ENCODE data around the gene TMEM74B. TPM values are rescaled to one million over a fixed set of nuclear protein-coding genes. Genes with fewer than 3 reads are reported as not detected.

The TMEM74B gene
- total RNA-seq, 1 donor from 2014 or later: 0.09 TPM

GRCh38 chr20:1206366-1207148, 21.8 kb upstream of the TMEM74B start:
- intact Hi-C loops (cut with micrococcal nuclease): no loop called here

DNA sequence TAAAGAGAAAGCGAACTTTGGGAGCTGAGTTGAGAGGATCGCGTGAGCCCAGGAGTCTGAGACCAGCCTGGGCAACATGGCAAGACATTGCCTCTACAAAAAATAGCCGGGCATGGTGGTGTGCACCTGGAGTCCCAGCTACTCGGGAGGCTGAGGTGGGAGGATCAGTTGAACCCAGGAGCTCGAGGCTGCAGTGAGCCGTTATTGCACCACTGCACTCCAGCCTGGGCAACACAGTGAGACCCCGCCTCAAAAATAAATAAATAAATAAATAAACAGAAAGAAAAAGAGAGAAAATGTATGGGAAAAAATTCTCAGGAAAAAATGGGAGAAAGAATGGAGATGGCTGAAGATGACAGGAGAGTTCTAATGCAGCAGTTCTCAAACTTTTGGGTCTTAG, 21.0 kb upstream of the TMEM74B start:
- intact Hi-C loops (cut with micrococcal nuclease): no loop called here

DNA sequence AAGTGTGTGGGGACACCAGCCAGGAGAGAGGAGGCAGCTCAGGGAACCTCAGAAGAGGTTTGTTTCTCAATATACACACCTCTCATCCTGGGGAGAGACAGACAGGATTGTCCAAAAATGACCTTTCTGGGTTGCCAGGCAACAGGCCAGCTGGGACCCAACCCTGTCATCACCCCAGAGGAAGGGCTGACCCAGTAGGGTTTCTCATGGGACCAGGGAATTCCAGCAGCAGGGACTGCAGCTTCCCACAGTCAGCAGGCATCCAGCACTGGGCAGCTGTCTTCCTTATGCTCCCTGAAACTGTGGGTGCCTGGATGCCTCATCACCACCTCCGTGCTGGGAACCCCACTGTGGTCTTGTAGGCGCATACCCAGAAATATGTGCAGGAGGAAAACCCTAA, 19.8 kb upstream of the TMEM74B start:
- intact Hi-C loops (cut with micrococcal nuclease): no loop called here

DNA sequence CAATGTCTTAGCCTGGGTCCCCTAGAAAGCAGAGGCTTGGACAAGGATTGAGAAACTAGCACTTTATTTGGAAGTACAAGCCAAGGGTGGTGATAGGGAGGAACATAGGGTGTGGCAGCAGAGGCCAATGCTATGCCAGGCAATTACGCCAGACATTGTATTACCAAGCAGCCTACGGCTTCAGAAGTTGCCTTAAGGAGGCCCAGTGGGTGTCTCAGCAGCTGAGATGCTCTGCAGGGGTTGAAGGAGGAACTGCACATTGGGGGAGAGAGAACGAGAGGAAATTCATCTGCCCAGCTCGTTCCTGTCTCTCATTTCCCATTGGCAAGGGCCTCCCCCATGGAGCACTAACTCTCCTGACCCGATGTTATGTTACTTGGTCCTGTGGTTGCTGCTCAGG, 19.3 kb upstream of the TMEM74B start:
- intact Hi-C loops (cut with micrococcal nuclease): no loop called here

- intact Hi-C loops (cut with micrococcal nuclease): no loop called here
Observed at GRCh38 chr20:1203630-1204029, 18.8 kb upstream of the TMEM74B start.

GRCh38 chr20:1202762-1203504, 18.2 kb upstream of the TMEM74B start, which contains the start of gene C20orf202:
Gene C20orf202, plus strand, starts transcription at chr20:1203454. Its CDS starts 132 bp downstream, at chr20:1203586.
- intact Hi-C loops (cut with micrococcal nuclease): no loop called here

DNA sequence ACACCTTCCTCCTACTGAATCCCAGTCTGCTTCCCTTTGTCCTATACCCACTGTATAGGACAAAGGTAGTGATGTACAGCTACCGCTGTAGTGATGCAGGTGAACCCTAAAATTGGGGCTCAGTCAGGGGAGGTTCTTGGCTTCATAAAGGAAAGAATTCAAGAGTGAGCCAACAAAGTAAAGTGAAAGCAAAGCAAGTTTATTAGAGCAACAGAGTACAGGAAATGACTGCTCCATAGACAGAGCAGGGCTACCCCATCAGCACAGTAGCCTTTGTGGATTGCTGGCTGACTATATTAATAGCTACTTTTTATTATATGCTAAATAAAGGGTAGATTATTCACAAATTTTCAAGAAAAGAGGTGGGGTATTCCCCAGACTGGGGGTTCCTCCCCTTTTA, 15.2 kb upstream of the TMEM74B start:
- intact Hi-C loops (cut with micrococcal nuclease): no loop called here

GRCh38 chr20:1199212-1199873, 14.6 kb upstream of the TMEM74B start:
- intact Hi-C loops (cut with micrococcal nuclease): no loop called here

GRCh38 chr20:1198751-1199150, 14.0 kb upstream of the TMEM74B start:
- intact Hi-C loops (cut with micrococcal nuclease): no loop called here

DNA sequence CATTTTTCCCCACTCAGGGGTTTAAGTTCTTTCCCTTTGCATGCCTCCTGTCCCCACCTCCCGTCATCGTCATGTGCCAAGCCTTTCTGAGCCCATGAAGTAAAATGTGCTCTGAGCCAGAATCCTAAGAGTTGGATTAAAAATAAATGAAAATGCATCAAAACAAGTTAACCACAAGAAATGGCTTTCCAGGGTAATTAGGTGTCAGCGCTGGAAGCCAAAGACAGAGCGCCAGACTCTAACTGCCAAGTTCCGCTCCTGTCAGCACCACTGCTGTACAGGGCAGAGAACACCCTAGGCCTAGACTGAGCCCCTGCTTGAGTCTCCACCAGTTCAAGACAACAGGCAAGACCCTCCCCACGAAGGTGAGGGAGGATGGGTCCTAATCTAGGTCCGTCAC, 13.0 kb upstream of the TMEM74B start:
- intact Hi-C loops (cut with micrococcal nuclease): no loop called here

DNA sequence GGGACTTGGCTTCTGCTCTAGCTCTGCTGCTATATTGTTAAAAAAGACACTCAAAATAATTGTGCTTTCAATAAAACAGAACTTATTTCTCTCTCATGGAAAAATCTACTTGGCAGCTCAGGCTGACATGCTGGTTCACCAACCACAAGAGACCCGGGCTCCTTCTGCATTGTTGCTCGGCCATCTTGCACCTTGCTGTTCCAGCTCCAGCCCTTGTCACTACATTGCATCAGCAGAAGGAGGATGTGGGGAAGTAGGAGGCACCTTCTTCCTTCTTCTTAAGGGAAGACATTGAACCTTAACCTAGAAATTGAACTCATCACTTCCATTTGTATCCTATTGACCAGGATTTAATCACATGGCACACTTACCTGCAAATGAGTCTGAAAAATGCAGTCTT, 11.9 kb upstream of the TMEM74B start:
- intact Hi-C loops (cut with micrococcal nuclease): no loop called here

- intact Hi-C loops (cut with micrococcal nuclease): no loop called here
Observed at GRCh38 chr20:1195226-1195625, 10.4 kb upstream of the TMEM74B start.

- intact Hi-C loops (cut with micrococcal nuclease): no loop called here
Observed at GRCh38 chr20:1191299-1191698, 6.5 kb upstream of the TMEM74B start.

DNA sequence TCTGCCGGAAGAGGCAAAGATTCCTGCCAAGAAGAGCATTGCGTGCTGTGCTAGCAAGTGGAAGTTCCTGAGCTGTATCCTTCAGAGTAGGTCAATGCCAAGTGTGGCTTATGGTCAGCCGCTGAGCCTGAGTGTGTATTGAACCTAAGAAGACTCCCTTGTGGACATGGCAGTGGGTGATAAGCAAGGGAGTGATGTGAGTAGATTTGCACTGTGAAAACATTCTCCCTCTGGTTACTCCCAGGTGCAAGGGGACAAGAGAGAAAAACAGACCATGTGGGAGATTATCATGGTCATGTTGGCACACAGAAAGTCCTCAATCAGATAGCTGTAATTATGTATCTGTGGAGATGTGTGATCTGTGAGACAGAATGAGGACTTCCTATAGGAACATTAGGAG, 6.1 kb upstream of the TMEM74B start:
- intact Hi-C loops (cut with micrococcal nuclease): no loop called here

- intact Hi-C loops (cut with micrococcal nuclease): no loop called here
Observed at GRCh38 chr20:1189827-1190226, 5.0 kb upstream of the TMEM74B start.

GRCh38 chr20:1188347-1188746, 3.6 kb upstream of the TMEM74B start:
- intact Hi-C loops (cut with micrococcal nuclease): no loop called here

DNA sequence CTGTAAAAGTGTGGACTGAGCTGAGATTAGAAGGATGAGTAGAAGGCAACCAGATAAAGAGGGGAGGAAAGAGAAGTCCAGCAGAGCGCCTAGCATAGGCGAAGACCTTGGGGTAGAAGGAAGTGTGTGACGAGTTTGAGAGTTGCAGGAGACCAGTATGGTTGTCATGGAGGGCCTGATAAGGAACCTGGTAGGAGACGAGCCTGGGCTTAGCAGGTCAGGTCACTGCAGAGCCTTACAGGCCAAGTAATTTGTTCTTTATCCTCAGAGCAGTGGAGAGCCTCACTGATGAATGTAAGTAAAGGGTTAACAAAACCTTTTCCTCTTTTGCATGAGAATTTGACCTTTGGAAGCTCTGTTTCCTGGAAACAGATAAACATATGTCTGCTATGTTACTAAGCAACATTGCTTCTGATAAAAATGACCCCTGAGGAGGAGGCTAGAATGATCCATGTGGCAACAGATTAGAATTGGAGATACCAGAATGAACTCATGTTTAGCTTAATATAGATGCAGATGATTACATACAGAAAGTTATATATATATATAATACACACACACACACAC, 2.9 kb upstream of the TMEM74B start:
- intact Hi-C loops (cut with micrococcal nuclease): no loop called here

DNA sequence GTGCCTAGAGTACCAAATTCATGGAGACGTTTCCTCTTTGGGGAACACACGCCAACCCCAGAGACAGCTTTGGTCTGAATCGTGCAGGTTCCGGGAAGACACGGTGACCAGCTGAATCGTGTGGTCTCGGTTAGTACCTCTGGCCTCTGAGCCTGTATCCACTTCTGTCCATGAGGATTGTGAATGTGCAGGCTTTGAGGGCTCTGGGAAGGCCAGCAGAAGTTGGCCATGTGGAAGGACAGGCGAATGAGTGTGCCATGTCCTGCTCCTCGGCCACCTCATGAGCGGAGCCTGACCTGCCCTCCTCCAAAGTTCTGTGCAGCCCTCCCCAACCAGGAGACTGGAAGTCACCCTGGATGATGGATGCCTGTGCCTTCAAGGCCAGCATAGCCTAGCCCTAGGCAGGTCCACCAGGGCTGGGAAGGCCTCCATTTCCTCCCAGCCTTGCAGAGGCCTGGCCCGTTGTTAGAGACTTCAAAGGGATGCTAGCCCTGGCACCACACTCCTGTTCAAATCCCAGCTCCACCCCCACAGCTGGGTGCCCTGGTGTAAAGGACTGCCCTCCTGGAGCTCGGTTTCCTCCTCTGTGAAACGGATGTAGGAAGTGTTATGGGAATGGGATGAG, 1.7 kb upstream of the TMEM74B start:
- intact Hi-C loops (cut with micrococcal nuclease): no loop called here

DNA sequence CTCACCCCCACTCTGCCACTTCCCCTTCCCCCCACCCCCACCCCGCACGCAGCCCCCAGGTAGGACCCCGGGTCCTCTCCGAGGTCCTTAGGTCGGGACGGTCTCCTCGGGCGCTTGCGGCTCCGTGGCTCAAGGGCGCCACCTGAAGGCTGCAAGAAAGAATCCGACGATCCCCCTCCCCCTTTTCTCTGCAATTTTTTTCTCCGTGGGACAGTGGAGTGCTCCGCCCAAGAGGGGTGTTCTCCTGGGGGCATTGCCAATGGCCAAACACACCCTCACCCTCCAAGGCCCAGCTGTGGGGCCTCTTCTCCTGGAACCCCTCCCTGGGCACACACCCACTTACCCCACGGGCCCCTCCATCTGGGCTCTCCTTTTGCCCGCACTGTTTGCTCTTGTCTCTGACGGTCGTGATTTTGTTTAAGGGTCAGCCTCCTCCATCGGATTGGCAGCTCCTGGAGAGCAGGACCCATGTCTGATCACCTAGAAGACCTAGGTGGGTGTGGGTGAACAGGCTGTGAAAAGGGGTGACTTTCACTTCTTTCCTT, 1.1 kb upstream of the TMEM74B start:
- intact Hi-C loops (cut with micrococcal nuclease): no loop called here

- intact Hi-C loops (cut with micrococcal nuclease): no loop called here
Observed at GRCh38 chr20:1185316-1185741, 548 bp upstream of the TMEM74B start.

DNA sequence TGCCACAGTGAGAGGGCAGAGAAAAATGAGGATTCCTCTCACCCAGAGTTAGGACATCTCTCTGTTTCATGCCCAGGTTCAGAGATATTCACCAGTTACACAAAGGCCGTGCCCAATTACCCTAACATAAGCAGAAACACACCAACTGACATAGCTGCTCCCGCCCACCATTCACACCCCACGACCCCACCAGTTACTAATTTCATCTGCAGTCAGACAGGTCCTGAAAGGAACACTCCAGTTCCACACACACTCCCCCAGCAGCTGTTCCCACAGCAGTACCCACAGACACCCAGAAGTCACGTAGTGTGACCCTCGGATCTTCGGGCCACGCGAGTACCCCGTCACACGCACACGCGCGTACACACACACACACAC, 532 bp downstream of the TMEM74B start:
- intact Hi-C loops (cut with micrococcal nuclease): no loop called here

Data from T-helper 2 cell treated with Interferon-gamma antibody and Interleukin-4, amounts not matched to agents 100 ng/mL and 5 ng/mL, for 36 hours (primary cell).